Sigmoid colon (tissue), 7 donors: Measurements from ENCODE around the gene KRTCAP2. TPM values are rescaled to one million over a fixed set of nuclear protein-coding genes. Genes with fewer than 3 reads are reported as not detected.

ENCODE experiments used
- DNase-seq: peaks from one replicate; pipeline ENCODE4 v3.0.0-alpha.2; 2019
- H3K27ac ChIP-seq, 4 donors: fragments of 200-600 bp; sonication (generic); one replicate each; pipeline ENCODE4 v1.5.1; 2016 to 2019; ENCODE audit warnings: mild to moderate bottlenecking in 1 of 4
- H3K27me3 ChIP-seq, 3 donors: fragments of 200-600 bp; sonication (generic); one replicate each; pipeline ENCODE4 v1.5.1; 2019; ENCODE audit warnings: mild to moderate bottlenecking in 1 of 3
- H3K36me3 ChIP-seq, 4 donors: fragments of 200-600 bp; sonication (generic); one replicate each; pipeline ENCODE4 v1.5.1; 2016 to 2019
- H3K4me1 ChIP-seq, 4 donors: fragments of 200-600 bp; sonication (generic); one replicate each; pipeline ENCODE4 v1.5.1; 2017 to 2019
- H3K4me3 ChIP-seq, 4 donors: fragments of 200-600 bp; sonication (generic); one replicate each; pipeline ENCODE4 v1.5.1; 2017 to 2019; ENCODE audit warnings: mild to moderate bottlenecking in 2 of 4, moderate library complexity in 1 of 4
- H3K9me3 ChIP-seq, 4 donors: fragments of 200-600 bp in 3 of 4; sonication (generic) in 3 of 4; one replicate each; pipeline versions ENCODE4 v1.5.1 to v1.6.1; 2013 to 2019
- CTCF ChIP-seq, 4 experiments: fragments of 450-650 bp in 3 of 4; fragments of 200-600 bp in 1 of 4; IDR thresholded peaks; one replicate each; pipeline ENCODE4 v1.5.1; 2016 to 2019; ENCODE audit warnings: antibody characterized with exemption in 4 of 4, mild to moderate bottlenecking in 3 of 4, moderate library complexity in 2 of 4
- EP300 ChIP-seq, 4 donors: sonication (generic); formaldehyde crosslinking; IDR thresholded peaks; one replicate each; pipeline ENCODE4 v1.6.1; 2017; ENCODE audit warnings: antibody characterized with exemption in 4 of 4
- POLR2A ChIP-seq, 2 donors: fragments of 450-650 bp; IDR thresholded peaks; one replicate each; pipeline ENCODE4 v1.6.1; 2016; ENCODE audit warnings: antibody characterized with exemption in 2 of 2, mild to moderate bottlenecking in 2 of 2, moderate library complexity in 2 of 2
- POLR2AphosphoS5 ChIP-seq, 4 donors: sonication (generic); formaldehyde crosslinking; IDR thresholded peaks; one replicate each; pipeline ENCODE4 v1.6.1; 2017; ENCODE audit warnings: antibody characterized with exemption in 4 of 4
- WGBS, 2 donors: extraction: QIAGEN DNeasy Blood & Tissue Kit; methylation state at CpG; one replicate each; pipeline ENCODE4 v1.1.7; 2013; 5-methylcytosine and 5-hydroxymethylcytosine counted together
- intact Hi-C: fragments of 100-400 bp; cut with DNase I; formaldehyde crosslinking; loops from one replicate; pipeline ENCODE4 v1.15.1; 2023
- polyA plus RNA-seq, 3 donors: library from polyadenylated mRNA; stranded (reverse); fragments of 200-250 nt; gene quantifications; one replicate each; pipeline ENCODE4 v1.2.3, GENCODE V29; 2013
- total RNA-seq, 4 donors: library from RNA; depleted of rRNA; stranded (reverse); fragments of >200 nt; gene quantifications; one replicate each; pipeline ENCODE4 v1.1.0, GENCODE V29; 2016
- donor health status: healthy with polysubstance abuse.
- donor health status: Bipolar disorder and iron deficiency.
- donor health status: healthy.

Gene KRTCAP2
- total and polyA plus RNA-seq, 7 donors = 72.9 to 245 (median 113) TPM

DNA sequence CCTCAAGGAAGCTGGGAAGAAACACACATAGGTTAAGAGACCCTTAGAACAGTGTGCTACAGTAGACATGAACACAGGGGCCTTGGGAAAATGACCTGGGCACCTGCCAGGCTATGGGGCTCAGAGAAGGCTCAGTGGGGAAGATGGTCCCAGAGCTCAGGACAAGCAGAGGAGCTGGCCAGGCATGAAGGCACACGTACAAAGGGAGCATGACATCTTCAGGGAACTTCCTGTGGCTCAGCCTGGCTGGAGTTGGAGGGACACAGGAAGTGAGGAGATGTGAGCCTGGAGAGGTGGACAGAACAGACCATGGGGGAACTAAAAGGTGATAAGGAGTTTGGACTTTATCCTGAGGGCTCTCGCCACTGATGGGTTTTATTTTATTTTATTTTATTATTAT, 41.2 kb downstream of the KRTCAP2 start:
- WGBS, 2 donors = 35 to 61% methylated on average over 2 of the region's 2 CpGs
- Histone ChIP-seq H3K4me3 (no peak overlapping the region), H3K27me3 (no peaks in the 10 kb centered on the region), H3K27ac (peak overlapping the region; percentile 87 to 99 (median 98)), H3K36me3 (peaks cover 16 to 35% (median 19%) of the 10 kb centered on the region in 4 donors), H3K9me3 (no peaks in the 10 kb centered on the region), H3K4me1 (peaks cover 0 to 62% (median 50%) of the 10 kb centered on the region in 4 donors)
- intact Hi-C loops = no loop called here
- no peak for DNase-seq
- TF ChIP-seq POLR2A (IDR thresholded peaks at IDR 0.05) (no peak), POLR2AphosphoS5 (IDR thresholded peaks at IDR 0.05) (no peak), EP300 (IDR thresholded peaks at IDR 0.05) (no peak), CTCF (IDR thresholded peaks at IDR 0.05) (no peak)

DNA sequence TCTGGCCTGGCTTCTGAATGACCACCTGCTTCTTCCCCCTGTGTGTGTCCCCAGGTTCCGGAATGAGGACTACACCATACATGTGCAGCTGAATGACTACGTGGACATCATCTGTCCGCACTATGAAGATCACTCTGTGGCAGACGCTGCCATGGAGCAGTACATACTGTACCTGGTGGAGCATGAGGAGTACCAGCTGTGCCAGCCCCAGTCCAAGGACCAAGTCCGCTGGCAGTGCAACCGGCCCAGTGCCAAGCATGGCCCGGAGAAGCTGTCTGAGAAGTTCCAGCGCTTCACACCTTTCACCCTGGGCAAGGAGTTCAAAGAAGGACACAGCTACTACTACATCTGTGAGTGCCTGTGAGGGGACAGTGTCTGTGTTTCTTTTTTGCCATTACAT, 41.8 kb downstream of the KRTCAP2 start:
- H3K4me1 ChIP-seq = peaks cover 0 to 64% (median 52%) of the 10 kb centered on the region in 4 donors
- no peaks in the 10 kb centered on the region for H3K9me3 ChIP-seq
- TF ChIP-seq EP300 (IDR thresholded peaks at IDR 0.05) = peak in 2 of 4 donors; percentile 66 to 86
- no peak for TF ChIP-seq CTCF (IDR thresholded peaks at IDR 0.05)
- TF ChIP-seq POLR2AphosphoS5 (IDR thresholded peaks at IDR 0.05) = peak in 2 of 4 donors; percentile 27 to 71
- peak overlapping the region; percentile 87 to 99 (median 98) for H3K27ac ChIP-seq
- peaks cover 16 to 35% (median 19%) of the 10 kb centered on the region in 4 donors for H3K36me3 ChIP-seq
- DNase-seq = peak; percentile 70
- H3K4me3 ChIP-seq = no peak overlapping the region
- WGBS, 2 donors = 48 to 81% methylated on average over 8 of the region's 8 CpGs
- intact Hi-C loops = no loop called here
- no peaks in the 10 kb centered on the region for H3K27me3 ChIP-seq

GRCh38 chr1:155130272-155131006, 42.7 kb downstream of the KRTCAP2 start:
- H3K4me3 ChIP-seq = peak overlapping the region; percentile 62 to 65 (median 64)
- peaks cover 0 to 73% (median 58%) of the 10 kb centered on the region in 4 donors for H3K4me1 ChIP-seq
- peaks cover 16 to 35% (median 19%) of the 10 kb centered on the region in 4 donors for H3K36me3 ChIP-seq
- 14 to 22% methylated on average over 6 of the region's 6 CpGs for WGBS, 2 donors
- no peaks in the 10 kb centered on the region for H3K9me3 ChIP-seq
- H3K27me3 ChIP-seq = no peaks in the 10 kb centered on the region
- H3K27ac ChIP-seq = peak overlapping the region; percentile 87 to 99 (median 98)
- no peak for DNase-seq
- intact Hi-C loops = no loop called here
- TF ChIP-seq CTCF (IDR thresholded peaks at IDR 0.05) (no peak), POLR2A (IDR thresholded peaks at IDR 0.05) (no peak), EP300 (IDR thresholded peaks at IDR 0.05) (no peak), POLR2AphosphoS5 (IDR thresholded peaks at IDR 0.05) (no peak)

GRCh38 chr1:155128755-155129473, 44.2 kb downstream of the KRTCAP2 start:
- Histone ChIP-seq H3K9me3 (no peaks in the 10 kb centered on the region), H3K36me3 (peaks cover 12 to 28% (median 14%) of the 10 kb centered on the region in 4 donors), H3K4me3 (peak overlapping the region; percentile 62 to 65 (median 64)), H3K27me3 (no peaks in the 10 kb centered on the region), H3K27ac (peak overlapping the region; percentile 87 to 99 (median 98)), H3K4me1 (peaks cover 0 to 61% (median 47%) of the 10 kb centered on the region in 4 donors)
- DNase-seq = peak; percentile 69
- no peak for TF ChIP-seq CTCF (IDR thresholded peaks at IDR 0.05)
- TF ChIP-seq POLR2AphosphoS5 (IDR thresholded peaks at IDR 0.05) = peak in 1 of 4 donors; percentile 65
- peak in 1 of 2 donors; percentile 54 for TF ChIP-seq POLR2A (IDR thresholded peaks at IDR 0.05)
- TF ChIP-seq EP300 (IDR thresholded peaks at IDR 0.05) = no peak
- WGBS, 2 donors = 4 to 13% methylated on average over 14 of the region's 14 CpGs
- intact Hi-C loops = loop anchor here (5.0 kb wide), 1 partner anchor 38 kb away; no protein-coding TSS in a partner anchor
